Coronary artery (tissue), 2 donors: ENCODE data around the gene PASK.

Experiments
- DNase-seq: peaks from one replicate; pipeline ENCODE4 v3.0.0-alpha.2; 2017; ENCODE audit warnings: low spot score
- H3K27ac ChIP-seq, 2 donors: fragments of 200-600 bp; sonication (generic); one replicate each; pipeline ENCODE4 v1.5.1; 2016 to 2019
- H3K4me3 ChIP-seq: fragments of 200-600 bp; sonication (generic); 2 replicates; pipeline ENCODE4 v1.5.1; 2016; ENCODE audit warnings: mild to moderate bottlenecking, moderate library complexity
- TF ChIP-seq, protein P1 (sequence below): fragments of 200-600 bp; sonication (generic); IDR thresholded peaks from one replicate; pipeline ENCODE4 v1.5.1; 2019; ENCODE audit warnings: antibody characterized with exemption

Gene PASK

GRCh38 chr2:241128266-241128665 is 21.0 kb downstream of the PASK start:
- no peak for DNase-seq
- H3K4me3 ChIP-seq: no peak overlapping the region
- H3K27ac ChIP-seq: no peak overlapping the region
- TF ChIP-seq, protein P1, sequence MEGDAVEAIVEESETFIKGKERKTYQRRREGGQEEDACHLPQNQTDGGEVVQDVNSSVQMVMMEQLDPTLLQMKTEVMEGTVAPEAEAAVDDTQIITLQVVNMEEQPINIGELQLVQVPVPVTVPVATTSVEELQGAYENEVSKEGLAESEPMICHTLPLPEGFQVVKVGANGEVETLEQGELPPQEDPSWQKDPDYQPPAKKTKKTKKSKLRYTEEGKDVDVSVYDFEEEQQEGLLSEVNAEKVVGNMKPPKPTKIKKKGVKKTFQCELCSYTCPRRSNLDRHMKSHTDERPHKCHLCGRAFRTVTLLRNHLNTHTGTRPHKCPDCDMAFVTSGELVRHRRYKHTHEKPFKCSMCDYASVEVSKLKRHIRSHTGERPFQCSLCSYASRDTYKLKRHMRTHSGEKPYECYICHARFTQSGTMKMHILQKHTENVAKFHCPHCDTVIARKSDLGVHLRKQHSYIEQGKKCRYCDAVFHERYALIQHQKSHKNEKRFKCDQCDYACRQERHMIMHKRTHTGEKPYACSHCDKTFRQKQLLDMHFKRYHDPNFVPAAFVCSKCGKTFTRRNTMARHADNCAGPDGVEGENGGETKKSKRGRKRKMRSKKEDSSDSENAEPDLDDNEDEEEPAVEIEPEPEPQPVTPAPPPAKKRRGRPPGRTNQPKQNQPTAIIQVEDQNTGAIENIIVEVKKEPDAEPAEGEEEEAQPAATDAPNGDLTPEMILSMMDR: no peak

DNA sequence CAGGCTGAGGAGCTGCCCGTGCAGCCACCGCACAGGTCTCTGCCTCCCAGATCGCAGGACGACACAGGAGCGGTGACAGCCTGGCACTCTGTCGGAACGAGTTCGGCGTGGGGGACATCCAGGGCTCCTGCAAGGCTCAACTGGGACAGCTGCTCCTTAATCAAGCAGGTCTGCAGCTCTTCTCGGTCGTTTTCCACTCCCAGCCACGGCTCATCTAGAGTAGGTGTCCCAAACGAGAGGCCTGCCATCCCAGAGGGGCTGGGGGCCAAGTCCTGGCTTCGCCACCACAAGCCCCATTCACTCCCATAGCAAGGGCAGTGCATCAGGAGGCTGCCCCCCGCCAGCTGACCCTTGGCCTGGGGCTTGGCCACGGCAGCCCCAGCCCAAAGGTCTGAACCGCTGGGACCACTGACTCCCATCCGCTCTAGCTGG is 22.5 kb downstream of the PASK start:
- TF ChIP-seq, protein P1: no peak
- H3K27ac ChIP-seq: no peak overlapping the region
- DNase-seq: no peak
- no peak overlapping the region for H3K4me3 ChIP-seq

GRCh38 chr2:241126201-241126611 is 23.1 kb downstream of the PASK start:
- TF ChIP-seq, protein P1: no peak
- no peak for DNase-seq
- Histone ChIP-seq H3K27ac (no peak overlapping the region), H3K4me3 (no peak overlapping the region)

GRCh38 chr2:241125626-241126025 is 23.6 kb downstream of the PASK start:
- TF ChIP-seq, protein P1: no peak
- Histone ChIP-seq H3K27ac (no peak overlapping the region), H3K4me3 (no peak overlapping the region)
- DNase-seq: no peak

GRCh38 chr2:241123816-241124536 is 25.3 kb downstream of the PASK start:
- H3K4me3 ChIP-seq: no peak overlapping the region
- H3K27ac ChIP-seq: no peak overlapping the region
- TF ChIP-seq, protein P1: no peak
- DNase-seq: no peak

DNA sequence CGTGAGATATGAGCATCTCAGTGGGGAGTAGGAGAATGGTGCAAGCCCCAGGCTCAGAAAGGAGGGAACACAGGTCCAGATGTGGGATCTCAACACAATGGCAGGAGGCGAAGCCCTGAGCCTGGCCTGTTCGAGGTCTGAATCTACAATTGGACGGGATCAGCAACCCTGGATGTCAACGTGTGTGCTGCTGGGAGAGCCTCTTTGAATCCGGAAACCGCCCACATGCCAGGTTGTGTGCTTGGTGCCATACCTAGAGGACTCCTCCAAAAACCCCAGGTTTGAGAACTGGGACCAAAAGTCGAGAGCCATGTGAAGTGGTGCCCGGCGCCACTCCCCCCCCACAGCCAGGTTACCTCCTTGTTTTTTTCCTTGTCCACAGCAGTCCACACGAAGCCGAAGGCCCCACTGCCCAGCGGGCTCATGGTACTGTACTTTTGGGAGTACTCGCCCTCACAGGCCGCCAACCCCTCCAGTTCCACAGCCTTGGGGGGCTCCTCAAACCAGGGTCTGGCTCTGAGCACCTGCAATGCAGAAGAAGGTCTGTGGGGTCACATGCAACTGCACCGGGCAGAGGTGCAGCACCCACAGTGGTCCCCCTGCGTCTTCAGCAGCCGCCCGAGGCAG is 26.8 kb downstream of the PASK start:
- DNase-seq: no peak
- TF ChIP-seq, protein P1: no peak
- no peak overlapping the region for H3K27ac ChIP-seq
- no peak overlapping the region for H3K4me3 ChIP-seq

- Histone ChIP-seq H3K4me3 (no peak overlapping the region), H3K27ac (no peak overlapping the region)
- TF ChIP-seq, protein P1: no peak
- DNase-seq: no peak
Observed at GRCh38 chr2:241121008-241121407, 28.3 kb downstream of the PASK start.
